SK-N-SH treated with all-trans-retinoic acid at 6 μM for 48 hours (cell line): ENCODE measurements around the gene DUX4.
"Not testable (repeated sequence)": the region's sequence is repeated elsewhere in the genome, so short reads cannot be mapped to it uniquely, and the experiment has no call there.

Experiments
- ATAC-seq: fragments of 200-7000 bp; cut with Tn5 transposase; 3 replicates; pipeline ENCODE4 v1.9.1; 2020; ENCODE audit warnings: mild to moderate bottlenecking, moderate library complexity

The DUX4 gene

GRCh38 chr4:190173428-190173827 is at the start of gene DUX4:
Gene DUX4 (plus strand): TSS chr4:190173774. CDS start chr4:190173774, 0 bp downstream.
- ATAC-seq: not testable (repeated sequence)

GRCh38 chr4:190175436-190175835 is 1.9 kb downstream of the DUX4 start:
- ATAC-seq: not testable (repeated sequence)

- peak; percentile 62 for ATAC-seq
Measured at GRCh38 chr4:190177727-190178605, 4.4 kb downstream of the DUX4 start.

GRCh38 chr4:190178606-190178990 is 5.0 kb downstream of the DUX4 start:
- peak; percentile 6; the same call in 2 of the 3 replicates for ATAC-seq

GRCh38 chr4:190179030-190179739 is 5.6 kb downstream of the DUX4 start:
- ATAC-seq: peak; percentile 74

GRCh38 chr4:190179740-190180094 is 6.1 kb downstream of the DUX4 start:
- ATAC-seq: peak; percentile 56

GRCh38 chr4:190180947-190181346 is 7.4 kb downstream of the DUX4 start:
- ATAC-seq: 0 out of 3 replicates have a peak, but pooled peaks have one; percentile 15

- not testable (repeated sequence) for ATAC-seq
Measured at GRCh38 chr4:190181481-190182100, 8.0 kb downstream of the DUX4 start.

GRCh38 chr4:190203510-190203909 is 29.9 kb downstream of the DUX4 start:
- ATAC-seq: not testable (repeated sequence)
